Nucleus accumbens (tissue), 56 donors: ENCODE data around the gene CDC73.
"Not testable (repeated sequence)": the region's sequence is repeated elsewhere in the genome, so short reads cannot be mapped to it uniquely, and the experiment has no call there.

ENCODE experiments used
- DNase-seq, 56 donors: peaks; one replicate each; lab custom pipeline; 2025; lab: John Stamatoyannopoulos, UW

The CDC73 gene

GRCh38 chr1:193113258-193113991, 8.4 kb upstream of the CDC73 start:
- DNase-seq = no peak

- no peak for DNase-seq
Measured at GRCh38 chr1:193113992-193114332, 7.9 kb upstream of the CDC73 start.

GRCh38 chr1:193114485-193115095, 7.2 kb upstream of the CDC73 start:
- no peak for DNase-seq

GRCh38 chr1:193115629-193116227, 6.1 kb upstream of the CDC73 start:
- DNase-seq = no peak

- not testable (repeated sequence) for DNase-seq
Measured at GRCh38 chr1:193117167-193117566, 4.7 kb upstream of the CDC73 start.

- no peak for DNase-seq
Measured at GRCh38 chr1:193118194-193118593, 3.6 kb upstream of the CDC73 start.

GRCh38 chr1:193118803-193119730, 2.8 kb upstream of the CDC73 start:
- no peak for DNase-seq

GRCh38 chr1:193120604-193121166, 1.1 kb upstream of the CDC73 start:
- DNase-seq = no peak

- DNase-seq = no peak
Measured at GRCh38 chr1:193123751-193124150, 1.9 kb downstream of the CDC73 start.

GRCh38 chr1:193125369-193125768, 3.5 kb downstream of the CDC73 start:
- DNase-seq = no peak

GRCh38 chr1:193131266-193131860, 9.5 kb downstream of the CDC73 start:
- DNase-seq = no peak

GRCh38 chr1:193140254-193140653, 18.4 kb downstream of the CDC73 start:
- DNase-seq = no peak

- DNase-seq = no peak
Measured at GRCh38 chr1:193141804-193142203, 20.0 kb downstream of the CDC73 start.

GRCh38 chr1:193142409-193142808, 20.6 kb downstream of the CDC73 start:
- no peak for DNase-seq

GRCh38 chr1:193143285-193143684, 21.5 kb downstream of the CDC73 start:
- no peak for DNase-seq

- no peak for DNase-seq
Measured at GRCh38 chr1:193144361-193144938, 22.6 kb downstream of the CDC73 start.

GRCh38 chr1:193144999-193145398, 23.2 kb downstream of the CDC73 start:
- no peak for DNase-seq

- DNase-seq = no peak
Measured at GRCh38 chr1:193156117-193156821, 34.4 kb downstream of the CDC73 start.

GRCh38 chr1:193156822-193157142, 35.0 kb downstream of the CDC73 start:
- no peak for DNase-seq
